Activated CD4-positive, alpha-beta T cell treated with anti-CD3 and anti-CD28 coated beads, Interleukin-2, Interleukin-6, amounts not matched to agents 100 ng/mL and 50 ng/mL, durations not matched to agents 16 hours and 8 hours (primary cell): ENCODE data around the gene TMEM134.
"Not testable (repeated sequence)": the region's sequence is repeated elsewhere in the genome, so short reads cannot be mapped to it uniquely, and the experiment has no call there.

Experiments used
- DNase-seq: peaks from one replicate; pipeline ENCODE4 v3.0.0-alpha.2; 2020

TMEM134 gene

DNA sequence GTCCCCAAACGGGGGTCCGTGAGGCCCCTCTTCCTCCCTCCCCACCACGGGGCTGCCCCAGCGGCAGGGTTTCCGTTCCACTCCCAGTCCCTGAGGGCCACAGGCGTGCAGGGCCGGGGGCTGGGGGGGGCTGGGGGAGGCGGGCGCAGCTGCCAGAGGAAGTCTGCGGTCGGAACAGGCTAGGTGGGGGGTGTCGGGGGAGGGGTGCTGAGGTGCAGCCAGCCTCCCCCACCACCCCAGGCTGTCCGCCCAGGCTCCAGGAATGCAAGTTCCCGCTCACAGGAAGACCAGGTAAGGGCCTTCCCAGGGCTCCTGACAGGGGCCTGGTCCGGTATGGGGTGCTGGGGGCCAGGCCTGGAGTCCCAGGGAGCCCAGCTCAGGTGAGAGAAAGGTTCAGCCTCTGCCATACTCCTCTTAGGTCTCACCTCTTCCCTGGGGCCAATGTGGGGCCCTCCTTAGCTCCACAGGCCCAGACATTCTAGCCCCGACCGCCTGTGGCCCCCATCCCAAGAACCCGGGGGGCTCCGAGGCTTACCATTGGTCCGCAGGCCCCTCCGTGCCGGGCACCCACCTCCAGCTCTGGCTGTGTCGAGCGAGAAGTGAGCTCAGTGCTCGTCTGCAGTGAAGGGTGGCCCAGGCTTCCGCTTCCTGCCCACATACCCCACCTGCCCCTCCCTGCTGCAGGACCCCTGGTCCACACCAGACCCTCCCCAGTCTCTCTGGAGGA, 31.8 kb downstream of the TMEM134 start, which contains the start of gene PTPRCAP:
TSS of gene PTPRCAP (minus strand) at position 601 of the 727 bp plus-strand sequence. CDS start at position 538, 63 bp downstream.
- peak; percentile 84 for DNase-seq

DNA sequence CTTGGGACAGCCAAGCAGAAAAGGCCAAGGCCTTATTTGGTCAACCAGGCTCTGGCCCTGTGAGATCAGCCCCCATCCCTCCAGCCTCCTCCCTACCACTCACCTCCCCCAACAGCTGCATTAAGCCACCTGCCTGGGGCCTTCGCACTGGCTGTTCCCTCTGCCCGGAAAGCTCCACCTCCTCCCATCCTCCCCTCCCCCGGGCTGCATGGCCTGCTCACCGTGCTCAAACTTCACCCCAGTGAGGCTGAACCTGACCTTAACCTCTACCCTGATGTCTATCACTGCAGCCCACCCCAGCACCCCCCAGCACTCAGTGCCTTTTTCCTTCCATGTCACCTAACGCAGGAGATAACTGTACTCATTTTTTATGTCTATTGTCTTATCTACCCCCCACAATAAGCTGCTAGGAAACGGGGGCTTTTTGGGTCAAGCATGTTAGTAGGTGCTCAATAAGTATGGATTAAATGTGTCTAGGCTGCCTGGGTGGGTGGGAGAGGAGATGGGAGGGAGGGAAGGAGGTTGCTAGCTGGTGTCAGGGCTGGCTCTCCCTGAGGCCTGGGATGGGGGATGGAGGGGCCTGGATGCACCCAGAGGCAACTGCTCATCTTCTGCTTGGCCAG, 32.5 kb downstream of the TMEM134 start:
- peak; percentile 91 for DNase-seq

DNA sequence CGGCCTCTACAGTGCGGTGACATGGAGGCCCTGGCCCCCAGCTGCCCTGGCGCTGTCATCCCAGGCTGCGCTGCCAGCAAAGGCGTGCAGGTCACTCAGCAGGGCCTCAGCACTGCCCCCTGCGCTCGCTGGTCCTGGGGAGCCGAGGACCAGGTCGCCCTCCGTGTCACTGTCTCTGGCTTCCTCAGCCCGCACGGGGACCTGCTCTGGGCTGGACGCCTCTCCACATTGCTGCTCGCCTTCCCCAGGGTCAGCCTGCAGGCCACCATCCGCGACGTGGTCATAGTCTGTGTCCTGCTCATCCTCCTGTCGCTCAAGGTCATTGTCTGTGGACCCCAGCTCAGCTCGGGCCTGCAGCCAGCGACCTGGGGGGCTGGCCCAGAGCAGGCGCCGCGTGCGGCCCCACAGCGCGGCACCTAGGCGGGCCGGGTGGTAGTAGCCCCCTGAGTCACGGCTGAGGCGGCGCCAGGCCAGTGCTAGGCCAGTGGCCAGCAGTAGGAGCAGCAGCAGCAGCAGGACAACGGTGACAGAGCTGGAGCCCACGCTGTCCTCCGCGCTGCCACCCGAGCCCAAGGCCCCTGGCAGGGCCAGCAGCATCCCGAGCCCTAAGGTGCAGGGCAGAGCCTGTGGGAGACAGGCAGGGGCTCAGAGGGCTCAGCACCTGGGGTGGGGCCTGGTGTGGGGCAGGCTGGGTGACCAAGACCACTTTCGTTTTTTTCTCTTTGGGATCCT, 33.2 kb downstream of the TMEM134 start:
- no peak for DNase-seq

DNA sequence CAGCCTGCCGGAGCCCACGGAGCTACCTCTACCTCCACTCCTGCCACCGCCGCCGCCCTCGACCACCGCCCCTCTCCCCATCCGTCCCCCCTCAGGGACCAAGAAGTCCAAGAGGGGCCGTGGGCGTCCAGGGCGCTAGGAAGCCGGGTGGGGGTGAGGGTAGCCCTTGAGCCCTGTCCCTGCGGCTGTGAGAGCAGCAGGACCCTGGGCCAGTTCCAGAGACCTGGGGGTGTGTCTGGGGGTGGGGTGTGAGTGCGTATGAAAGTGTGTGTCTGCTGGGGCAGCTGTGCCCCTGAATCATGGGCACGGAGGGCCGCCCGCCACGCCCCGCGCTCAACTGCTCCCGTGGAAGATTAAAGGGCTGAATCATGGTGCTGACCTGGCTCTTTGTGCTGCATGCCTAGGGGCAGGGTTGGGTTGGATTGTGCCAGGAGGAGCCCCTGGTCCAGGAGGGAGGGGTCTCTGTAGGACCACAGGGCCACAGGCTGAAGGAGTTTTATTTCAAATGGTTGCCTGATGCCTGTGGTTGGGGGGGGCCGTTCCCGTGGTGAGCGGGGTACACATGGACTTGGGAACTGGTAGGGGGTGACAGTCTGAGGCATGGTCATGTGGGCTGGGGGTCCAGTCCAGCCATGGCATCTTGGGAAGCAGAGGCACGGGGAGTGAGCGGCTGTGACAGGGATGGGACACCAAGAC, 33.9 kb downstream of the TMEM134 start:
- DNase-seq = peak; percentile 47

DNA sequence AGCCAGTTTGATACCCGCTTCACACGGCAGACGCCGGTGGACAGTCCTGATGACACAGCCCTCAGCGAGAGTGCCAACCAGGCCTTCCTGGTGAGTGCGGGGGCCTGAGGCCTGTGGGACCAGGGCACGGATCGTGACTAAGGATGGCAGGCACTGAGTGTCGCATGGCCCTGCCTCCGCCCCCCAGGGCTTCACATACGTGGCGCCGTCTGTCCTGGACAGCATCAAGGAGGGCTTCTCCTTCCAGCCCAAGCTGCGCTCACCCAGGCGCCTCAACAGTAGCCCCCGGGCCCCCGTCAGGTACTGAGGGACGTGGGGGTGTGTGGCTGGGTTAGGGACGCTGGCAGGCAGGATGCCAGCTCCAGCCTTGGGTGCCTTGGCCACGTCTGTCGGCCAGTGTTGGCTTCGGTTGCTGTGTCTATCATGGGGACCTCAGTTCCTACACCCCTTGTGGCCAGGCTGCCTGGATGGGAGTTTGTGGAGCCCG, 34.6 kb downstream of the TMEM134 start:
- DNase-seq = peak; percentile 55

DNA sequence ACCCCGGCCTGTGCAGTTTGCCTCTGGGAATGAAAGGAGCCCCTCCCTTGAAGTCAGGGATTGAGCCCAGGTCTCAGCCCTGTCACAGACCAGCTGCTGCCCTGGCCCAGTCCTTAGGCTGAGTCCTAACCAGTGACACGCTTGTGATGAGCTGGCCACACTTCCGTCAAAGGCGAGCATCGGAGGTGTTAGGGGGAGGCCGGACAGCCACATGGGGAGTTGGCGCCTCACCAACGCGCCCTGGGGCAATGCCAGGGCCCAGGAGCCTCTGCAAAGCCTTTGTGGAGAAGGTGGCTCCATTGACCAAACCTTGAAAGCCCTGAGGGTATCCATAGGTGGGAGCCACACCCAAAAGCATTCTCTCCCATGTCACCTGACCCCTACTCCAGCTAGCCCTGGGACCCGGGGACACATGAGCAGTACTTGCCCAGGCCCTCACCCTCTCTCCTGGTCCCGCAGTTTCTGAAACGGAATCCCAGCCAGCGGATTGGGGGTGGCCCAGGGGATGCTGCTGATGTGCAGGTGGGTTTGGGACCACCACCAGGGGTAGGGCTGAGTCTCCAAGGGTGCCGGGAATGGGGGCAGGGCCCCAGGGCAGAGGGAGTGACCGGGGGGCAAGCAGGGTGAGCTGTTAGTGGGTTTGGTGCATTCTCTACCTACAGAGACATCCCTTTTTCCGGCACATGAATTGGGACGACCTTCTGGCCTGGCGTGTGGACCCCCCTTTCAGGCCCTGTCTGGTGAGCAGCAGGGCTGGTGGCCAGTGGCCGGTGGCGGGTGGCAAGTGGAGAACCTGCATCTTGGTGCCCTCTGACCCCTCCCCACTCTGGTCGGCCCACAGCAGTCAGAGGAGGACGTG, 35.3 kb downstream of the TMEM134 start:
- peak; percentile 38 for DNase-seq

DNA sequence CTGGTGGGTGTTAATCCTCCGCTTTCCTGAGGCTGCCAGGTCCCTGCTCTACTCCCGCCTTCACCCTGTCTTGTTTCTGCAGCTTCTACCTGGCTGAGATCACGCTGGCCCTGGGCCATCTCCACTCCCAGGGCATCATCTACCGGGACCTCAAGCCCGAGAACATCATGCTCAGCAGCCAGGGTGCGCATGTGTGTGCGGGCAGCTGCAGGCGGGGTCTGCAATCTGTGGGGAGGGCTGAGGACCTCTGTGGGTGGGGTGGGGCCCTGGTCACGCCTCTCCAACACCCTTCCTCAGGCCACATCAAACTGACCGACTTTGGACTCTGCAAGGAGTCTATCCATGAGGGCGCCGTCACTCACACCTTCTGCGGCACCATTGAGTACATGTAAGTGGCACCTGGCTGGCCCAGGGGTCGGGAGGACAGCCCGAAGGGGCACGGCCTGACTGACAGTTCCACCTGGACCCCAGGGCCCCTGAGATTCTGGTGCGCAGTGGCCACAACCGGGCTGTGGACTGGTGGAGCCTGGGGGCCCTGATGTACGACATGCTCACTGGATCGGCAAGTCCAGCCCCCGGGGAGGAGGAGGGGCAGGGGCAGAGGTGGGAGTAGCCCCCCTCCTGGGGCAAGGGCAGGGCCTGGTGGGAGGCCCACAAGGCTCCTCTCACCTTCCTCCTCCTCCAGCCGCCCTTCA, 36.2 kb downstream of the TMEM134 start:
- no peak for DNase-seq

DNA sequence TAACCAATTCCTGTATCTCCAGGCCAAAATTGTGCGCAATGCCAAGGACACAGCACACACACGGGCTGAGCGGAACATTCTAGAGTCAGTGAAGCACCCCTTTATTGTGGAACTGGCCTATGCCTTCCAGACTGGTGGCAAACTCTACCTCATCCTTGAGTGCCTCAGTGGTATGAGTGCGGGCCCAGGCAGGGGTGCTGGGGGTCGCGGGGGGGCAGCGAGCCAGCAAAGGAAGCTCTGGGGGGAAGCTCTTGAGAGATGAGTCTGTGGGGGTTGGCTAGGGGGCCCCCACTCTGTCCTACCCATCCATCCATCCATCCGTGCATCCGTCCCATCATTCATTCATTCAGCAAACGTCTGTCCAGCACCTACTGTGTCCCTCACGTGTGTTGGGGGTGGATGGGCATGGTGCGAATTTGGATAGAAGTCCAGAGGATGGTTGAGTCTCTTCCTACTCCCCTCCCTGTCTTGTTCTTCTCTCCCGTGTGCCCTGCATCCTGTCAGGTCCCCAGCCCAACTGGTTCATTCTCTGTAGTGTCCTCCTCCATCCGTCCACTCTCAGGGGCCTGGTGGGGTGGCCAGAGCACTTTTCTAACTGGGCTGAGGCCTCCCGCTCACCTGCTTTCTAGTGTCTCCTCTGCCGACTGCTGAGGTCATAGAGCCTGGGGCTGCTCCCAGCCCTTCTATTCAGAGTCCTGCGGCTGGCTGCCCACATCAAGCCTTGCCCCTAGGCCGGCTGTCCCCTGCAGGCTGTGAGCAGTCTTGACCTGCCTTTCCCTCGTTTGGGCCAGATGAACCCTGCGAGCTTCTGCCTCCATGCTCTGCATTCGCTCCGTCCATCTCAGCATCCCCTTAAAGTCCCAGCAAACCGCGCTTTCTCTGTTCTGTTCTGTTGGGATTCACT, 37.5 kb downstream of the TMEM134 start:
- no peak for DNase-seq

DNA sequence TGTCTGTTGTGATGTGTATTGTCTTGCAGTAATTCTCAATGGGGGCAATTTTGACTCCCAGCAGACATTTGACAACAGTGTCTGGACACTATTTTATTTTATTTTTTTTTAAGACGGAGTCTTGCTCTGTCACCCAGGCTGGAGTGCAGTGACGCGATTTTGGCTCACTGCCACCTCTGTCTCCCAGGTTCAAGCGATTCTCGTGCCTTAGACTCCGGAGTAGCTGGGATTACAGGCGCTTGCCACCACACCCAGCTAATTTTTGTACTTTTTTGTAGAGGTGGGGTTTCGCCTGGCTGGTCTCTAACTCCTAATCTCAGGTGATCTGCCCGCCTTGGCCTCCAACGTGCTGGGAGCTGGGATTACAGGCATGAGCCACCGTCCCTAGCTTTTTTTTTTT, 39.3 kb downstream of the TMEM134 start:
- DNase-seq = no peak

DNA sequence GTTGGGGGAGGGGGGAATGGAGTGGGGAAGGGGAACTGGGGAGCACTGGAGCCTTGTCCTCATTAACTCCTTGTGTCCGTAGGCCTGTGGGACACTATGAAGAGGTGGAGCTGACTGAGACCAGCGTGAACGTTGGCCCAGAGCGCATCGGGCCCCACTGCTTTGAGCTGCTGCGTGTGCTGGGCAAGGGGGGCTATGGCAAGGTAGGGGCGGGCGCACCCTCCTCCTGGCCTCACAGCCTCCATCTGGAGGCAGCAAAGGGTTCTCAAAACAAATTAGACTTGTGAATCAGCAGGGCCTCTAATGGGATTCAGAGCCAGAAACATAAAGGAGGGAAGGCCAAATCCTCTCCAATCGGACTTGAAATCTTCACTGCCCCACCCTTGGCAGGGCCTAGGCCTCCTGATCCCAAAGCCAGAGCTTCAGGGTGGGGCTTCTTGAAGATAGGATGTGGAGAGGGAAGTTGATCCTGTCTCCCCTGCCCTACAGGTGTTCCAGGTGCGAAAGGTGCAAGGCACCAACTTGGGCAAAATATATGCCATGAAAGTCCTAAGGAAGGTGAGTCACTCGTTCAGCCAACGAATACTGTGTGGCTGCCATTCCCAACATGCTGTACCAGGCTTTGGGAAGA, 39.9 kb downstream of the TMEM134 start:
- no peak for DNase-seq

DNA sequence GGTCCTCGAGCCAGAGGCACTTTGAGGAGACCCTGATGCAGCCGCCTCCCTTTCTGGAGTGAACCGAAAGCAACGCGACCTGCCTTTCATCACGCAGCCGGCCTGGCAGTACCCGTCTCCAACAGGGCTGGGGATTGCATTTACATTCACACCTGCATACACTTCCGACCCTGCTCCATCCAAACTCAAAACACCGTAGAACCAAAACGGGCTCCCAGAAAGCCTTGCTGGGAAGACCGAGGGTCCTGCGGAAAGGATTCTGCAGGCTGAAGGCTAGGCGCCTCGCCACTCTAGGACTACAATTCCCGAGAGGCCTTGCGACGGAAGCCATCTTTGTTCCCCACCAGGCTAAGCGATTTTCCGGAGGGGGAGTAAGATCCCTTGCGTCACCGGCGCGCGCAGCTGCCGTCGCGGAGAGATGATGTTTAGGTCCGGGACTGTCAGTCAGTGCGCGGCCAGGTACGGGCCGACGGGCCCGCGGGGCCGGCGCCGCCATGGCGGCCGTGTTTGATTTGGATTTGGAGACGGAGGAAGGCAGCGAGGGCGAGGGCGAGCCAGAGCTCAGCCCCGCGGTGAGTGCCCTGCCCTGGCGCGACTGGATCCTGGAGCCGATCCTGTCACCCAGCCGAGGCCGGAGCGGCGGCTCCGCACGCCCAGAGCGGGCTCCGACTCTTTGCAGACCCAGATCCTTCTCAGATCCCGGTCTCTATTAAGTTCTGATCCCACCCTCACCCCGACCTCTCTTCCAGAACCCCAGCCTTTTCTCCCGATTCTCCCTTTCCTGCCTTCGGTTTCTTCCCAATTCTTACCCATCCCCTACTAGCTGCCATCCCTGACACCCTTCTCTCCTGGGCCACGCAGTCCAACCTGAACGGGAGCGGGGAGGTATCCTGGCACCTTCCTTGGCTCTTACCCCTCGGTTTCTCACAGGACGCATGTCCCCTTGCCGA, 40.7 kb downstream of the TMEM134 start, which contains the start of gene RPS6KB2:
TSS of gene RPS6KB2 (plus strand) at position 443 of the 950 bp plus-strand sequence. CDS start at position 495, 52 bp downstream.
- peak; percentile 99 for DNase-seq

DNA sequence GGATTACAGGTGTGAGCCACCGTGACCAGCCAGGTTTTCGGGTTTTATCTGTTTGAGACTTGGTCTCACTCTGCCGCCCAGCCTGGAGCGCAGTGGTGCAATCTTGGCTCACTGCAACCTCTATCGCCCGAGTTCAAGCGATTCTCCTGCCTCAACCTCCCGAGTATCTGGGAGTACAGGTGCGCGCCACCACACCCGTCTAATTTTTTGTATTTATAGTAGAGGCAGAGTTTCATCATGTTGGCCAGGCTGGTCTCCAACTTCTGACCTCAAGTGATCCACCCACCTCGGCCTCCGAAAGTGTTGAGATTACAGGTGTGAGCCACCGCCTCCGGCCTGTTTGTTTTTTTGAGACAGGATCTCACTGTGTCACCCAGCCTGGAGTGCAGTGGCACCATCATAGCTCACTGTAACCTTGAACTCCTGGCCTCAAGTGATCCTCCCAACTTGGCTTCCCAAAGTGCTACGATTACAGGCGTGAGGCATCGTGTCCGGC, 41.6 kb downstream of the TMEM134 start:
- DNase-seq = not testable (repeated sequence)

DNA sequence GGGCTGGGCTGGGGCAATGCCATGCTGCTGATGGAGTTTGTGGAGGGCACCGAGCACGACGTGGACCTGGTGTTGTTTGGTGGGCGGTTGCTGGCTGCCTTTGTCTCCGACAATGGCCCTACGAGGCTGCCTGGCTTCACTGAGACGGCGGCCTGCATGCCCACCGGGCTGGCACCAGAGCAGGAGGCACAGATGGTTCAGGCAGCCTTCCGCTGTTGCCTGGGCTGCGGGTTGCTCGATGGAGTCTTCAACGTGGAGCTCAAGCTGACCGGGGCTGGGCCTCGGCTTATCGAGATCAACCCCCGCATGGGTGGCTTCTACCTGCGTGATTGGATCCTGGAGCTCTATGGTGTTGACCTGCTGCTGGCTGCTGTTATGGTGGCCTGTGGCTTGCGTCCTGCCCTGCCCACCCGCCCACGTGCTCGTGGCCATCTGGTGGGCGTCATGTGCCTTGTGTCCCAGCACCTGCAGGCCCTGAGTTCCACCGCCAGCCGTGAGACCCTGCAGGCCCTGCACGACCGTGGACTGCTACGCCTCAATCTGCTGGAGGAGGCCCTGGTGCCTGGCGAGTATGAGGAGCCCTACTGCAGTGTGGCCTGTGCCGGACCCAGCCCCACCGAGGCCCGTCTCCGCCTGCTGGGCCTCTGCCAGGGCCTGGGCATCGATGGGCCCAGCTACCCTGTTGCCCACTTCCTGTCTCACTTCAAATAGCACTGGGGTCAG, 45.0 kb downstream of the TMEM134 start:
- DNase-seq = no peak

DNA sequence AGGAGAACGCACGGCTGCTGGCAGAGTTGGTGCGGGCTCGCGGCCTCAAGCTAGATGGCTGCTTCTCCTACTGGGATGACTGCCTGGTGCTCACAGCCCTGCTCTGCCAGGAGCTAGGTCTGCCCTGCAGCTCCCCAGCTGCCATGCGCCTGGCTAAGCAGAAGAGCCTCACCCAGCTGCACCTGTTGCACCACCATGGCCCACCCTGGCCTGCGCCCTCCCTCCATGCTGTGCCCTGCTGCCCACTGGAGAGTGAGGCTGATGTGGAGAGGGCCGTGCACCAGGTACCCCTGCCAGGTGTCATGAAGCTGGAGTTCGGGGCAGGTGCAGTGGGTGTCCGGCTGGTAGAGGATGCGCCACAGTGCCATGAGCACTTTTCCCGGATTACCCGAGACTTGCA, 45.6 kb downstream of the TMEM134 start:
- DNase-seq = no peak

DNA sequence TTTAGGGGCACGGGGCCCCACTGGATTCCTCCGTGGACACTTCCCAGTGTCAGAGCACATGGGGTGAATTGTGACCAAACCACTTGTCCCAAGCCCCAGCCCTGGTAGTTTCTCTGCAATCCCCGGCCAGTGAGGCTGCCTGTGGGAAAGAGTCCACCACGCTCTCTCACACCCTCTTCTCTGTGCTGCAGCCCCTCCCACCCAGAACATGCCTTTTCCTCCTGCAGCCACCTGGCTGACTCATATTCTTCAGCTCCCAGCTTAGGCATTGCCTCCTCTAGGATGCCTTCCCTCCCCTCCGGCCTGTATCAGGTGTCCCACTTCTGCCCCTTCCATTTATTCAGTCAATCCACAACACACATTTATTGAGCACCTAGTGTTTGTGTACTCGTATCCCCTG, 46.2 kb downstream of the TMEM134 start:
- DNase-seq = no peak

DNA sequence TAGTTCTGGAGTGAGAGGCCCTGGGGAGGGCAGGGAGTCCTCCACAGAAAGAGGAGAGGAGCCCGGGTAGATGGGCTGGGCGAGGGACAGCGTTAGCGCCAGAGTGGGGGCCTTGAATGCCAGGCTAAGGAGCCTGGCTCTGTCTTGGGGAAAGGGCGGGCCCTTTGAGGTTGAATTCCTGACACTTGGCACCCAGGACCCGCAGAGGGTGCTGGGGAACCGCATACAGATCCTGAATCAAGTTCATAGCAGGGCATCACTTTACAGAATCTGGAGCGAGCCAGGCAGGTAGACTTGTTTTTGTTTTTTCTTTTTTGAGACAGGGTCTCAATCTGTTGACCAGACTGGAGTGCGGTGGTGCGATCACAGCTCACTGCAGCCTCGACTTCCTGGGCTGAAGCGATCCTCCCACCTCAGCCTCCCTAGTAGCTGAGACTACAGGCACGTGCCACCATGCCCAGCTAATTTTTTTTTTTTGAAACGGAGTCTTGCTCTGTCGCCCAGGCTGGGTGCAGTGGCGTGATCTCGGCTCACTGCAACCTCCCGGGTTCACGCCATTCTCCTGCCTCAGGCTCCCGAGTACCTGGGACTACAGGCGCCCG, 47.5 kb downstream of the TMEM134 start:
- no peak for DNase-seq
